ENCODE measurements around the gene IFI30. TPM values are rescaled to one million over a fixed set of nuclear protein-coding genes. Genes with fewer than 3 reads are reported as not detected.
A peak's percentile ranks its signal among the peaks of the same experiment; 100 is the strongest.

Gene IFI30
- polyA plus RNA-seq, 3 donors = 3,608 to 6,022 (median 4,550) TPM

DNA sequence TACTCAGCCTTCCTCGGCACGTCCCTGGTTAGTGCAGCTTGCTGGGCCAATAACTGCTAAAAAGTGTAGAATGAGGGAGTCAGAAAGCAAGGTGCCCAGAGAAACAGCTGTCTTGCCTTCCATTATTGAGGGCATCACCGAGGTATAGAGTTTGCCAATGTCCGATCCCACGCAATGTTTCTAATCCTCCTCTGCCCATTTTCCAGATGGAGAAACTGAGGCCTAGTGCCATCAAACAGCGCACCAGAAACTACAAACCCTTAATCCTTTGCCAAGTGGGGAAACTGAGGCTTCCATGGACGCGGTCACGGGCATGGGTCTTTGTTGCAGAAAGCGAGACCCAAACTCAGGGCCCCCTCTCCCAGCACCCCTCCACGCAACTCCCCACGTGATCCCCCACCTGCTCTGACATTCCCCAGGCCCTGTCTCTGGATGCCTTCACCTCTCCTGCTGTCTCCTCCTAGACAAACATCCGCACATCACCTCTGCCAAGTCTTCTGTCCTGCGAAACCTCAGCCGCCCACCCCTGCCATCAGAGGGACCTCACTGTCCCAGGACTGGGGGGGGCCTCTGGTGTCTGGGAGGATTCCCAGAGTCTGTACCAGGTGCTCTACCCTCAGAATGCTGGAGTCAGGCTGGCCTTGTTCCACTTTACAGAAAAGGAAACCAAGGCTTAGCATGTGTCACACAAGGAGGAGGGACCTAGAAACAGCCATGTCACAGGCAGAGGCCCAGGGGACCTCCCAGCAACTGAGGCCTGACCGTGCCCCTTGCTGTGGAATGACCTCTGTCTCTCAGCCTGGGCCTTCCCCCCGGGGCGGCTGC, 53.6 kb downstream of the IFI30 start:
- TF ChIP-seq, protein P1, sequence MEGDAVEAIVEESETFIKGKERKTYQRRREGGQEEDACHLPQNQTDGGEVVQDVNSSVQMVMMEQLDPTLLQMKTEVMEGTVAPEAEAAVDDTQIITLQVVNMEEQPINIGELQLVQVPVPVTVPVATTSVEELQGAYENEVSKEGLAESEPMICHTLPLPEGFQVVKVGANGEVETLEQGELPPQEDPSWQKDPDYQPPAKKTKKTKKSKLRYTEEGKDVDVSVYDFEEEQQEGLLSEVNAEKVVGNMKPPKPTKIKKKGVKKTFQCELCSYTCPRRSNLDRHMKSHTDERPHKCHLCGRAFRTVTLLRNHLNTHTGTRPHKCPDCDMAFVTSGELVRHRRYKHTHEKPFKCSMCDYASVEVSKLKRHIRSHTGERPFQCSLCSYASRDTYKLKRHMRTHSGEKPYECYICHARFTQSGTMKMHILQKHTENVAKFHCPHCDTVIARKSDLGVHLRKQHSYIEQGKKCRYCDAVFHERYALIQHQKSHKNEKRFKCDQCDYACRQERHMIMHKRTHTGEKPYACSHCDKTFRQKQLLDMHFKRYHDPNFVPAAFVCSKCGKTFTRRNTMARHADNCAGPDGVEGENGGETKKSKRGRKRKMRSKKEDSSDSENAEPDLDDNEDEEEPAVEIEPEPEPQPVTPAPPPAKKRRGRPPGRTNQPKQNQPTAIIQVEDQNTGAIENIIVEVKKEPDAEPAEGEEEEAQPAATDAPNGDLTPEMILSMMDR (IDR thresholded peaks at IDR 0.05) = no peak
- Histone ChIP-seq H3K9me3 (replicated peaks in 1 of 2; ENCODE audit: control insufficient read depth in 1 of 2, insufficient read depth in 1 of 2, low read length in 2 of 2) (peaks cover 0 to 4% of the 10 kb centered on the region in 2 donors), H3K9ac (ENCODE audit: insufficient read depth, low read length, poor library complexity, severe bottlenecking) (no peak overlapping the region), H3K79me2 (ENCODE audit: insufficient read depth, low read length) (no peaks in the 10 kb centered on the region), H3K27me3 (ENCODE audit: control insufficient read depth in 2 of 2, insufficient read depth in 2 of 2, low read length in 2 of 2) (peaks cover 21 to 53% of the 10 kb centered on the region in 2 donors), H3K27ac (ENCODE audit: low read depth in 1 of 2, low read length in 2 of 2) (no peak overlapping the region), H3K4me1 (ENCODE audit: control insufficient read depth in 1 of 2, insufficient read depth in 2 of 2, low read length in 2 of 2) (peaks cover 14 to 33% of the 10 kb centered on the region in 2 donors), H3K4me3 (replicated peaks in 1 of 3; ENCODE audit: low read depth in 2 of 3, low read length in 3 of 3) (no peak overlapping the region), H3K36me3 (replicated peaks in 1 of 2; ENCODE audit: control insufficient read depth in 1 of 2, insufficient read depth in 2 of 2, low read length in 2 of 2) (no peaks in the 10 kb centered on the region), H2AFZ (ENCODE audit: insufficient read depth, low read depth, low read length, poor library complexity, severe bottlenecking) (no peak overlapping the region), H3K4me2 (replicated peaks; ENCODE audit: extremely low read depth, low read length, poor library complexity, severe bottlenecking) (no peak overlapping the region), H4K20me1 (ENCODE audit: insufficient read depth, low read length) (no peaks in the 10 kb centered on the region)
- Mint-ChIP-seq H3K27ac (no peak overlapping the region), H3K4me1 (peaks cover 28% of the 10 kb centered on the region), H3K9me3 (peaks cover 0 to 13% (median 5%) of the 10 kb centered on the region in 7 donors), H3K27me3 (ENCODE audit: low read depth in 3 of 3) (peaks cover 43 to 70% (median 67%) of the 10 kb centered on the region in 3 donors), H3K4me3 (peak overlapping the region in 1 of 2 donors; percentile 95), H3K36me3 (peaks cover 0 to 6% of the 10 kb centered on the region in 2 donors)
- intact Hi-C loops (cut with micrococcal nuclease) = no loop called here
- 93% methylated on average over 16 of the region's 18 CpGs for WGBS (ENCODE audit: insufficient coverage)
- DNase-seq = no peak

Small RNAs within 50 kb of the gene (small RNA-seq; reads per million reads assigned to genes)
- 1.7 reads per million for gene IFI30 (ENCODE audit: insufficient read length, low read depth)

Other genes starting within 250 kb of the IFI30 start
- gene CCDC124, start 240.8 kb upstream of the IFI30 start, polyA plus RNA-seq = 10 to 100 TPM; 29.7 to 66.3 (median 29.7) TPM
- gene KCNN1, start 206.7 kb upstream of the IFI30 start, polyA plus RNA-seq = not detected
- 10 to 100 TPM; 13.8 to 99.8 (median 23.9) TPM for gene ARRDC2, start 165.6 kb upstream of the IFI30 start, polyA plus RNA-seq
- 10 to 100 TPM in 1 of 3 donors, 1 to 10 TPM in 2; 7.8 to 17.5 (median 7.9) TPM for gene IL12RB1, start 86.9 kb upstream of the IFI30 start, polyA plus RNA-seq
- 10 to 100 TPM in 2 of 3 donors, 1 to 10 TPM in 1; 6.8 to 34.0 (median 12.4) TPM for gene MAST3, start 76.0 kb upstream of the IFI30 start, polyA plus RNA-seq
- 1 to 10 TPM in 2 of 3 donors, under 1 TPM in 1; 0.99 to 7.7 (median 2.0) TPM for gene PIK3R2, start 20.6 kb upstream of the IFI30 start, polyA plus RNA-seq
- gene MPV17L2, start 19.4 kb downstream of the IFI30 start, polyA plus RNA-seq = 10 to 100 TPM; 14.3 to 20.2 (median 15.0) TPM
- gene RAB3A, start 30.2 kb downstream of the IFI30 start, polyA plus RNA-seq = 1 to 10 TPM in 1 of 3 donors, under 1 TPM in 2; 0.55 to 8.7 (median 0.56) TPM
- gene PDE4C, start 52.6 kb downstream of the IFI30 start, polyA plus RNA-seq = not detected
- 1 to 10 TPM in 1 of 3 donors, not detected in 2; 6.9 TPM for gene IQCN, start 100.6 kb downstream of the IFI30 start, polyA plus RNA-seq
- gene JUND, start 107.8 kb downstream of the IFI30 start, polyA plus RNA-seq = 1,000 to 10,000 TPM in 1 of 3 donors, 10 to 100 TPM in 2; 22.5 to 1,792 (median 86.9) TPM
- 100 to 1,000 TPM in 1 of 3 donors, 10 to 100 TPM in 2; 66.5 to 143 (median 97.0) TPM for gene LSM4, start 149.3 kb downstream of the IFI30 start, polyA plus RNA-seq
- gene PGPEP1, start 166.8 kb downstream of the IFI30 start, polyA plus RNA-seq = 10 to 100 TPM; 10.3 to 25.1 (median 10.3) TPM
- under 1 TPM in 1 of 3 donors, not detected in 2; 0.36 TPM for gene GDF15, start 212.3 kb downstream of the IFI30 start, polyA plus RNA-seq
- 100 to 1,000 TPM; 173 to 581 (median 416) TPM for gene LRRC25, start 223.8 kb downstream of the IFI30 start, polyA plus RNA-seq
- gene SSBP4, start 245.6 kb downstream of the IFI30 start, polyA plus RNA-seq = 10 to 100 TPM; 38.5 to 74.5 (median 48.3) TPM

Measured in CD14-positive monocyte (primary cell).